ENCODE measurements around the gene PRPSAP2. TPM values are rescaled to one million over a fixed set of nuclear protein-coding genes. Genes with fewer than 3 reads are reported as not detected.

Gene PRPSAP2
- total RNA-seq, 1 experiment from 2014 or later: 37.8 TPM

GRCh38 chr17:18932360-18933055 is 74.6 kb downstream of the PRPSAP2 start:
- ChIA-PET RAD21 (ENCODE audit: low non-redundant PET in 1 of 2, low total read pairs in 2 of 2, uncharacterized antibody in 2 of 2, unreplicated experiment in 2 of 2) (no interaction called here), CTCF (no interaction called here), POLR2A (no interaction called here)
- no TSS peak for BruUV-seq (replicated peaks)
- Histone ChIP-seq H4K20me1 (ENCODE audit: insufficient read depth) (no peaks in the 10 kb centered on the region), H3K4me1 (ENCODE audit: control insufficient read depth in 1 of 2, insufficient read depth in 2 of 2, low read length in 2 of 2) (no peaks in the 10 kb centered on the region), H3K27ac (ENCODE audit: low read depth, low read length) (no peak overlapping the region), H3K36me3 (ENCODE audit: control insufficient read depth in 1 of 2, insufficient read depth in 2 of 2, low read length in 2 of 2) (peaks cover 4 to 5% of the 10 kb centered on the region in 2 experiments; a peak in 1 of 4 replicates), H2AFZ (ENCODE audit: low read depth, low read length, poor library complexity, severe bottlenecking) (no peak overlapping the region), H3K9ac (ENCODE audit: low read length) (no peak overlapping the region), H3K4me2 (ENCODE audit: low read length) (no peak overlapping the region), H3K9me2 (ENCODE audit: insufficient read depth) (no peaks in the 10 kb centered on the region), H3K27me3 (ENCODE audit: insufficient read depth, low read length) (no peaks in the 10 kb centered on the region), H3K9me3 (ENCODE audit: control insufficient read depth in 1 of 2, insufficient read depth in 1 of 2, low read depth in 1 of 2, low read length in 2 of 2) (no peaks in the 10 kb centered on the region), H3K4me3 (replicated peaks in 1 of 2; ENCODE audit: low read depth in 1 of 2, low read length in 2 of 2) (no peak overlapping the region), H3K79me2 (ENCODE audit: insufficient read depth, low read length) (no peaks in the 10 kb centered on the region)
- intact Hi-C loops (cut with micrococcal nuclease): no loop called here
- ATAC-seq (no peak), DNase-seq (ENCODE audit: low read depth, low spot score) (no peak)
- no peak for TF ChIP-seq REST (IDR thresholded peaks at IDR 0.05; ENCODE audit: low read depth)
- no peak for TF ChIP-seq SRF (IDR thresholded peaks at IDR 0.05; ENCODE audit: low read depth)
- TF ChIP-seq RAD21 (IDR thresholded peaks at IDR 0.05; ENCODE audit: low read depth): no peak
- TF ChIP-seq CBX3 (IDR thresholded peaks at IDR 0.05; ENCODE audit: low read depth): no peak
- no peak for TF ChIP-seq ZNF274 (IDR thresholded peaks at IDR 0.05; ENCODE audit: low read depth, low read length)
- no peak for TF ChIP-seq TCF7L2 (IDR thresholded peaks at IDR 0.05; ENCODE audit: borderline replicate concordance, extremely low read depth, insufficient read depth, insufficient read length)
- no peak for TF ChIP-seq FOSL1 (IDR thresholded peaks at IDR 0.05; ENCODE audit: low read depth)
- no peak for TF ChIP-seq CEBPB (IDR thresholded peaks at IDR 0.05; ENCODE audit: low read depth)
- no peak for TF ChIP-seq ATF3 (IDR thresholded peaks at IDR 0.05)
- no peak for TF ChIP-seq POLR2AphosphoS5 (IDR thresholded peaks at IDR 0.05; ENCODE audit: low read depth, low read length)
- no peak for TF ChIP-seq MAX (IDR thresholded peaks at IDR 0.05)

Measured in HCT116 (cell line).